ENCODE results near the gene DUSP1.

DUSP1 gene

DNA sequence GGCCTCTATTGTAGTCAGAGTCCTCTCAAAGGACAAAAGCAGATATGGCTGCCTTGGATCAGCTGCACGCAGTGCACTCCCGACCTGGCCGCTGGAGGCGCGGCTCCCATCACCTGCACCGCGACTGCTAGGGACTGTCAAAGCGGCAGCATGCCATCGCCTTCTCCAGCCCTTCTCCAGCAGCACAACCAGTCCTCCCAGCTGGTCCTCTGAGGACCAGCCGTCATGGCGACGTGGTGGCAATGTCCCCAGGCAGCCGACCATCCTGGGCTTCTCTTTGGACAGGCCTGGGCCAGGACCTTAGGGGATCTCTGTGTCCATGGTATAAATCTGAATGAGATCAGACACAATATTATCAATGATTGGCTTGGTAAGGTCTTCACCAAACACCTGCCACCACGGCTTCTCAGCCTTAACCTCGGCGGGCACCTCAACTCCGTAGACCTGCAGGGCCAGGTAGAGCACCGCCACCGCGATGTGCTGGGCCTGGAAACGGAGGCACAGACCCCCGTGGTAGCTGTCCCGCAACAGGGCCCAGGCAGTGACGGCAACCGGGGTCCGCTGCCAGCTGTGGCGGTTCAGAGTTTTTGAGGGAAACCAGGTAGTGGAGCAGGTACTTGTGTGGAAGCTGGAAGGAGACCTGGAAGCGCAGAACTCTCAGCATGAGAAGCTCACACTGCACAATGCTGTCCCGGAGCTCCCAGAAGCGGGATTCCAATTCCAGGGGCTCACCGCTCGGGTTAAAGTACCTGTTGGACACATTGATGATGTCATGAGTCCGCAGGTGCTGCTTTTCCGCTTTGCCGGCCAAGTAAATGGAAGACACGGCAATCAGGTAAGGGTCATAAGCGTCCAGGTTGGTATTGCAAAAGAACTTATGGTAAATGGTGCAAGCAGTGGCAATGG is 8.5 kb downstream of the DUSP1 start:
- no peak for DNase-seq

DNA sequence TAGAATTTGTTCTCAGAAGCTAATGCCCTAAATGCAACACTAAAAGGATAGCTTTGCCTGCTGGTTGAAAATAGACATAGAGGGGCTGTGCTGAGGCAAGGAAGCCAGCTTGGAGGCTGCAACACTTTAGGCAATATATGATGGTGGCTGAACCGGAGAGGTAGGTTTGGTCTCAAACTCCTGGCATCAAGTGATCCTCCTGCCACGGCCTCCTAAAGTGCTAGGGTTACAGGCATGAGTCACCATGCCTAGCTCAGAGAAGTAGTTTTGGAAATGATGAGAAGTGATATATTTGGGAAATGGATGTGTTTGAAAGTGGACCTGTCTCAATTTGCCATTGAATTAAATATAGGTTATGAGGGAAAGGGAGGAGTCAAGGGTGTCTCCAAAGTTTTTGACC is 10.0 kb downstream of the DUSP1 start:
- no peak for DNase-seq

DNA sequence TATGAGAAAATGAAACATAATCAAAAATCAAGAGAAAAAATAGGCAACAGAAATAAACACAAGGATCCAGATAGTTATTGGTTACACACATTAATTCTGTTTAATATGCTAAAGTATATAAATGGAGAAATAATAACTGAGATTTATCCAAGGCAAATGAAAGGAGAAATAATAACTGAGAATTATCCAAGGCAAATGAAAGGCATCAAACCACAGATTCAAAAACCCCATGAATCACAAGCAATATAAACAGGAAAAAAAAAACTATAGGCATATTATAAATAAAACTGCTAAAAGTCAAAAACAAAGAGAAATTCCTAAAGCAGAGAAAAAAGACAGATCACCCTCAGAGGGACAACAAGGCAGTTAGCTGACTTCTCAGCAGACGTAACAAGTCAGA is 10.9 kb downstream of the DUSP1 start:
- no peak for DNase-seq

DNA sequence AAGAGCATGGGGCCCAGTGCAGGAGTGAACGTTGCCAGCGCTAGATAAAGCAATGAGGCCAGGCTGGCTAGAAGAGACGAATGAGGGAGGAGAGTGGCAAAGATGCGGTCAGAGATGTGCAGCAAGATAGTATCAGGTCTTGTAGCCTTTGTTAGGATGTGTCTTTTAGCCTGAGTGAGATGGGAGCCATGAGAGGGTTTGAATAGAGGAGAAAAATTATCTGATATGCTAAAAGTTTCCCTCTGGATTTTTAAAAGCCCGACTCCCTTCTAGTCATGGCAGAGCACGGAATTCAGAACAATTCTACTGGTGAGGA is 12.2 kb downstream of the DUSP1 start:
- no peak for DNase-seq

DNA sequence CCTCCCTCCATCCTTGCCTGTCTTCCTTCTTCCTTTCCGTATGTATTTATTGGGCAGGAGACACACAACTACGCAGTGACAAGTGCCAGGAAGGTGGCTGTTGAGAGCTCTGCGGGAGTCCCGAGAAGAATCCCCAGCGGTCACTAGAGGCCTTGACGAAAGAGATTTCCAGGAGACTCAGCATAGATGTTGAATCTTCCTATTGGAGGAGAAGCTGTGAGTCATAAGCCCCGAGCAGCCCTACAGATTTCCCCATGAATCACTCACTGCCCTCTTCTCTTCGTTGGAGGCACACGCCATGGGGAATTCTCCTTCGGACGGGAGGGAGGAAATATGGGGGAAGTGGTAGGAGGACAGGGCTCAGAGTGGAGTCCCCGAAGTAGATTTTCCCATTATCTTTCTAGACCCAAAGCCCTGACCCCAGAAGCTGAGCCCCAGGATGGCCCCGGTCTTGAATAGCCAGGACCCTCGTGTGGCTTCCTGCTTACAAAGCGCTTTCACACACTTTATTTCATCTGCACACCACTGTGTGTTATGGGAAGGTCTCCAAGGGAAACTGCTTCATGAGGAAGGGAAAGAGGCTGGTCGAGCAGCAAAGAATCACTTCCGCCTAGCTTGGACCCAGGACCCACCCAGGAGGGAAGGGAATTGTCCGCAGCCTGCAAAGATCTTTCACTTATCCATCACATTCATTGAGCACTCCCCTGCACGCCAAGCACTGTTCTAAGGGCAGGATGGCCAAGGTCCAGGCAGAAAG is 12.7 kb downstream of the DUSP1 start:
- no peak for DNase-seq

DNA sequence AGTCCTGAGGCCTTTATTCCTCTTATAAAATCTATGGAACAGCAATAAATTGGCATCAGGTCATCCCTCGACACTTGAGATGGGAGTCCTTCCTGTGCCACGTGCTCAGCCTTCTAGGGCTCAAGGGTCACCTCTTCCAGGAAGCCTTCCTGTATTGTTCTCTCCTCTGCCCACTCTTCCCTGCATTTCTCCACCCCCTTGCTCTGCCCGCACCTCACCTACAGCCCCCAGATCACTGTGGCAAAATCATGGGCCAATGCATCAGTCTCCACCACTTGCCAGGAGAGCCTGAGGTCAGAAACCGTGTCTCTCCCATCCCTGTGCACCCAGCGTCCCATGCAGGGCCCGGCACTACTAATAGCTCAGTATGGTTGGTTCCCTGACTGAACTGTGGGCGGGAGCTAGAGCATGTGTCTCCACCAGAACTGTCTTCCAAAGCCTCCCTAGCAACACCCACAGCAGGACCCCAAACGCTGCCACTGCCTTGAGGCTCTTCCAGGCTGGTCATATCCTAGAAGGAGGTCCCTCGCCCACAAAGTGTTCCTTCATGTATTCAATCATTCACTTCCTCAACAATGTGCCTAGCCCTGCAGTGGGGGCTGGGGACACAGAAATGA is 13.5 kb downstream of the DUSP1 start:
- DNase-seq, result no peak

DNA sequence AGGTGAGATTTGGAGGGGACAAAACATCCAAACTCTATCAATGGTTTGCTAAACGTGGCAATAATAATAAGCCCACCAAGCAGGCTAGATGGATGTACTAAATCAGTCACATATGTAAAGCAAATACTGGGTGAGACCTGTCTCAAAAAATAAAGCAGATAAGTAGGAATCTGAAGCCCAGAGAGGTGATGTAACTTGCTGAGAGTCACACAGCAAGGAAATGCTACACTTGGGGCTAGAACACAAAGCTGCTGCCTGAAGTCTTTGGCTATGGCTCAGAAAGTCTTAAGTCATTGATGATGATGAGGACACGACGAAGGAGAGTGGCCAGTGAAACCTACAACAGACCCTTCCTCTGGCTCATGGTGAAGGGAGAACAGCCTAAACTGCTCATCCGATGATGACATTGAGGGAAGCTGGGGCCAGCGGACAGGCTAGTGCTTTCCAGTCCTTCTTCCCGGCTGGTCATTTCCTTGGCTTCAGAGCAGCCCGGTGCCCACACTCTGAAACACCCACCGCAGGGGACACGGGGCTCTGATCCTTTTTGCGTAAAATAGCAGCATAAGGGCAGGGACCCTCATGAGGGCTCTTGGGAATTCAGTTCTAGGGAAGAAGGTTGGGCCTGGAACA is 14.1 kb downstream of the DUSP1 start:
- no peak for DNase-seq

DNA sequence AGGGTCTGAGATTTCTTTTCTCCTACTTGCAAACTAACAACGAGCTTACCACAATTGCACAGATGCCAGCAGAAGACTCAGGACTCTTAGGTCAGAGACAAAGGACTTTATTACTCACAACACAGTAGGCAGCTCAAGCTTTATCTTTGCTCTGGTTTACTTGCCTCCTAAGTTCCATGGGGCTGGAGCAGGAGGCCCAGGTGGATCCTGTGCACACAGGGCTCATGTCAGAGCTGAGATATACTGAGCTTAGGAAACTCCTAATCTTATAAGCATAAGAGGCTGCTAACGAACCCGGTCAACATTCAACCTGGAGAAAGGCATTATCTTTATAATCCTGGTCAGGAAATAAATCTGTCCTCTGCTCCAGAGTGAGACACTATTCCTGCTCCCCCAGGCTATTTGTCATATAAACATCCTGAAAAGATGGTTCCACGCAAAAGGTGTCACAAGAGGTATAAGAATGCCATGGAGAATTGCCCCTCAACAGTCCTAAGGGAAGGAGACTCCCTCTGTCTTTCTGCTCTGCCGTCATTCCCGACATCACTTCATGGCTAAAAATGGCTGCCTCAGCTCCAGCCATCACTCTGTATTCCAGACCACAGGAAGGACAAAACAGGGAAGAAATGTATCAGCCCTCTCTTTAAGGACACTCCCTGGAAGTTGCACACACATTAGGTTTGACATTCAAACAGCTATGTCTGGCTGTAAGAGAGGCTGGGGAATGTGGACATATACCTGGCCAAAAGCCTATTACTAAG is 16.2 kb downstream of the DUSP1 start:
- no peak for DNase-seq

DNA sequence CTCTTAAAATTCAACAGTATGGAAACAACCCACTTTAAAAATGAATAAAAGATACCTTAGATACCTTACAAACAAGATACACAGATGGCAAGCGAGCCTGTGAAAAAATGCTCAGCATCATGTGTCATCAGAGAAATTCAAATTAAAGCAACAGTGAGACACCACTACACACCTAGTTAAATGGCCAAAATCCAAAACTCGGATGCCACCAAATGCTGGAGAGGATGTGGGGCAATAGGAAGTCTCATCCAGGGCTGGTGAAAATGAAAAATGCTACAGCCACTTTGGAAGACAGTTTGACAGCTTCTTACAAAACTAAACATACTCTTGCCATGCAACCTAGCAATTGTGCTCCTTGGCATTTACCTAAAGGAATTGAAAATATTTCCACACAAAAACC is 17.9 kb downstream of the DUSP1 start:
- DNase-seq, result no peak

DNA sequence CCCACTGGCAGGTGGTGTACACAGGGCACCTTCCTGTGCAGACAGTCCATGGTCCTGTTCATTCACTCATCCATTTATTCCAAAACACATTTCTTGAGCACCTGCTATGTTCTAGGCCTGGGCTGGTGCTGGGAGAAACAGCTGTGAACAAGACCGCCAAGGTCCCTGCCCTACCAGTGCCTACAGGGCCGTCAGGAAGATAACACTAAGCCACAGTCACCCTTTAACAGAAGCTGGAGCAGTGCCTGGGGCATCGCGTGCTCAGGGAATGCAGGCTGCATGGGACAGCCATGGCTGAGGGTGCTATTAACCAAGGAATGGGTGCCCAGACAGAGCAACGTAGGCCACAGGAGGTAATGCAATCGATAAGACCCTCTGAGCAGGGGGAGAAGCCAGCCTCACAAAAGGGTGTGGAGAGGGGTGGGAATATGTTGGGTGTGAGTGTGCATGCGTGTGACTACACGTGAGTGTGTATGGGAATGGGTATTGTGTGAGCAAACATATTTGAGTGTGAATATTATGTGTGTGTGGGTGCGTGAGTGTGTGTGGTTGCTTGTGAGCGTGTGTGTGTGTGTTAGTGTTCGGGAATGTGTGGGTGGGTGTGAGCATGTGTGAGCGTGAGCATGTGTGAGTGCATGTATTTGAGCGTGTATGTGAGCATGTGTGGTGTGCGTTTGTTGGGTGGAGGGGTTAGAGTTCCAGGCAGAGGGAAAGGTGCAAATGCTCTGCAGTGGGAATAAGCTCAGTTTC is 19.1 kb downstream of the DUSP1 start:
- DNase-seq, result no peak

DNA sequence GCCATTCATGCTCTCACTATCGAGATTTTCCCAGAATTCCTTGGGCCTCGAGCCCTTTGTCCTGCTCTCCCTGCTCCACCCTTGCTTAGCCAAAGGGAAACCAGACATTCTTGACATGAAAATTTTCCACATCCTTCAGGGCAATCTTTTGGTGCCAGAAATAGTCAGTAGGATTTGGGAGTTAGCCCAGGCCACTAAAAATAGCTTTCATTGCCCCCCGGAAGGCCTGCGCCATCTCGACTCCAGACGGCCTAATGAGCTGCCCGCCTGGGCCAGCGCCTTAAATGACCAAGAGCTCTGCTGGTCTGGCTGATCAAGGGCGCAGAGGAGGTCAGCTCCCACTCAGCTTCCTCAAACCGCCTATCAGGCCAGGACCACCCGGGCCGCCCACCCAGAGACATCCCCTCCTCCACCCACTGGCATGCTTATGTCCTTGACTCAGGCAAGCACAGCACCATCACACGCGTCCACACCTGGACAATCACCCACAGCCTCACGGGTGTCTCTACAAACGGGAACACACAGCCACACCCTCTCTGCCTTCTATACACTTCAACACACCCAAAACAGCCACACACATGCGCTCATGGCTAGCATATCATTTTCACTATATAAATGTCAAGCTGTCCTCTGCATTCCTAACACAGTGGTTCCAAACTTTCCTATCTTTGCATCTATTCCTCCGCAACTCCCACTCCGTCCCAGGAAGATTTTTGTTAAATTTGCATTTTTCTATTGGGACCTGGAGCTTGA is 20.9 kb downstream of the DUSP1 start:
- no peak for DNase-seq

DNA sequence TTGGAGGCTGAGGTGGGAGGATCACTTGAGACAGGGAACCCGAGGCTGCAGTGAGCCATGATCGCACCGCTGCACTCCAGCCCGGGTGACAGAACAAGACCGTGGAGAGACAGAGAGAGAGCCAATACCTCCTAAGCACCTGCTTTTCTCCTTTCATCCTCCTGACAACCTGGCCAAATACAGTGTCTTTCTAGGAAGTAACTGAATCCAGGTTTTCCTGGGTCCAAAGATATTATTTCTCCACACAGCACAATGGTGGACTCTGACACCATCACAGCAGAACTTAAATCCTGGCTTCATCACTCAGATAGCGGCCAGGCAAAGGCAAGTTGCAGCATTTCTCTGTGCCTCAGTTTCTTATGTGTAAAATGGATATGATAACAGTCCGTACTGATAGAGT is 21.9 kb downstream of the DUSP1 start:
- DNase-seq, result no peak

DNA sequence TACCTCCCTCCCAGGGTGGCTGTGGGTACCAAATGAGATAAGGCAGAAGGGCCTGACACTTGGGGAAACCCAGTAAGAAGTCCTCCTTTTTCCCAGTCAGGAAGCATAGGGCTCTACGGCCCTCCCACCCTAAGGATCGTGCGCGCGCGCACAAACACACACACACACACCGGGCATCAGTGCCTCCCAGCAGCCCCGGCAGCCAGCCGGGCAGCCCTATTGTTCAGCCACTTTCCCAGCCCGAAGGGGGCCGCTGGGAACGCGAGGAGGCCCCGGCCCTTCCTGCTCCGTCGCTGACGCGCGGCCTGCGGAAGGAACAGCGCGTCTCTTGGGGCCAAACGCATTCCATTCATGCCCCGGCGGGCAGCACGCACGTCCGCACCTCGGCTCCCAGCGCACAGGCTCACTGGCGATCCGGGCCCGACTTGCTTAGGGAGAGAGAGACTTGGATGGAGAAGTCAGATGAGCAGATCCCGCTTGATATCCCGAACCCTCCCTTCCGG is 22.6 kb downstream of the DUSP1 start:
- DNase-seq, result no peak

DNA sequence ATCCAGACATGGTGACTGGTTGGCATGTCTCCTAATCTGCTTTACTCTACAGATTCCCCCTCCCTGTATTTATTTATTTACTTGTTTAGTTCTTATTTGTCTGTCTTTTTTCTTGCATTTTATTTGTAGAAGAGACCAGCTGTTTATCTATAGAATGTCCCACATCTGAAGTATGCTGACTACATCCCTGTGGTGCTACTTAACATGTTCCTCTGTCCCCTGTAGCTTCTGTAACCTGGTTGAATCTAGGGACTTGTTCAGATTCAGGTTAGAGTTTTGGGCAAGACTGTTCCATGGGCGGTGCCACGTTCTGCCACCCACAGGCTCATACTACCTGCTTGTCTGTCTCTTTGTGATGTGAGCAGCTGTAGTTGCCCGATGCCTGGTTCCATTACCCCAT is 23.5 kb downstream of the DUSP1 start:
- DNase-seq, result no peak

DNA sequence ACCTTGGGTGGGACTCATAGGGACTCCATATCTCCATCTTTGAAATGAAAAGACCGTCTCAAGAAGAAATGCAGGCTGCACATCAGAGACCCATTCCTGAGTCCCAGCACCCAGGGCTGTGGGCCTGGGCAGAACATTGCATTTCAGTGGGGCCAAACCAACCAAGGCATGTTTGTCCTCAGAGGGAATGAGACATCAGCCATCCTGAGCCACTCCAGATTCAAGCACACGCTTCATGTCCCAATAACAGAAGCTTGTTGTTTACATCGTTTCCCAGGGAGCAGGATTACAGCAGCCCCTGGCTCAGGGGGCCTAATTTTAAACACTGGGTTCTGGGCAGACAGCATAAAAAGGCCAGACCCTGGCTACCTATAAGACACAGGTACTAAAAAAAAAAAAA is 24.3 kb downstream of the DUSP1 start:
- no peak for DNase-seq

DNA sequence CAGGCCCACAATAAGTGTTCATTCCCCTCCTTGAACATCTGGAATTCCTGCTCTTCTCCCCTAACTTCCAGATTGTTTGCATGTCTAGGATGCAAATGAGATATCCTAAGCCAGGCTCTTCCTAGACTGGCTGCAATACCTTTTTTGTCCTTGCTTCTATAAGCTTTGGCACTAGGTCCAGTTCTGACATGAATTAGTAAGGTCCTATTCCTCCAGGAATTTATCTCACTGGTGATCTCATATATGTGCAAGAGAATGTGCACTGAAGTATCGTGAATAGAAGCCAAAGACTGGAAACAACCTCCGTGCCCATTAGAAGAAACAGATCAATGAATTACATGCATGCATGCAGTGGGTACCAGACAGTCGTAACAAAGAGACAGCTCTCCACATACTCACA is 25.2 kb downstream of the DUSP1 start:
- no peak for DNase-seq

DNA sequence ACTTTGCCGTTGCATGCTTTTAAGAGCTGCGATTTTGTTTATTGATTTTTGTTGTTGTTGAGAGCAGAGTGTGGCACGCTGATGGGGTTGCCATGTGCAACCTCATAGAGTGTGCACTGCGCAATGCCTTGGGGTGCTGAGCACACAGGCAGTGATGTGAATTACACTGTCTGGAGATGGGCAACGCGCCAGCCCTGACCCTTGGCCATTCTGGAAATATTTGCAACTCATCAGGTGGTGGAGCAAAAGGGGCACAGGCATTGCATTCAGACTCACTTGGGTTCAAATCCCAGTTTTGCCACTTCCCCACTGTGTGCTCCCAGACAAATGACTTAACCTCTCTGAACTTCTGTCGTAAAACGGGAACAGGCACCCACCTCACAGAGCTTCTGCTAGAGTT is 25.6 kb downstream of the DUSP1 start:
- no peak for DNase-seq

DNA sequence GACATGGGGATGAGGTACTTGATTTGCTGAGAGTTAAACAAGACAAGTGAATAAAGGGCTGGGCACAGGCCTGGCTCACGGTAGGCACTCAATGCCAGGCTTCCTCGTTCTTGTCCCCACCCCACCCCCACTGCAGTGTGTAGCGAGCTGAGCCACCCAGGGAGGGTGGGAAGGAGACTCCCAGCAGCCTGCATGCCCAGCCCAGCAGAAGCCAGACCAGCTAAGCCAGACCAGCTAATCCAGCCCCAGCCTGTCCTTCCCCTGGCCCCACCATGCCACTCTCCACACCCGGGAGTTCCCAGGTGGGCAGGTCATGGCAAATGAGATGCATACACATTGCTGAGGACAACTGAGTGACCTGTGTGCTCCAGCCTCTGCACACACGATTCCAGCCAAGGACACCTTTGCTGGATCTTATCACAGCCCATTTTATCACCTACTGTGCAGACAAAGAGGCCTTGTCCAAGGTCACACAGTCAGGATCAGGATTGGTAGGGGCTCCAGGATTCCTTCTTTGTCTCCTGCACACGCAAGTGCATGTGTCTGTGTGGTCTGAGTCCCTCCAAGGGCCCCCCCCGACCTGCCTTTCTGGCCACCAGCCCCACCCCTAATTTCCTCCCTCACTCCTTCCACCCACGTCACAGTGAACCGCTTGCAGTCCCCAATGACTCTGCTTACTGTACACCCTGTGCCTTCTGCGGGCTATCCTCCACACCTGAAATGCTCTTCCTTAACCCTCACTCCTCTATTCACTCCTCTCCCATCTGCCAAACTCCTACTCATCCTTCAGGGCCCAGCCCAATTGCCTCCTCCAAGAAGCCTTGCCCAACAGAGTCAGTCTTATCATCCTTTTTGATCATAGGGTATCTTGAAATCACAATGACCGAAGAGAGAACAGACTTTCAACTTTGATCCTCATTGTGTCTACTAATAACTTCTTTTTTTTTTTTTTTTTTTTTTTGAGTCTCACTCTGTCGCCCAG is 26.6 kb downstream of the DUSP1 start:
- no peak for DNase-seq

DNA sequence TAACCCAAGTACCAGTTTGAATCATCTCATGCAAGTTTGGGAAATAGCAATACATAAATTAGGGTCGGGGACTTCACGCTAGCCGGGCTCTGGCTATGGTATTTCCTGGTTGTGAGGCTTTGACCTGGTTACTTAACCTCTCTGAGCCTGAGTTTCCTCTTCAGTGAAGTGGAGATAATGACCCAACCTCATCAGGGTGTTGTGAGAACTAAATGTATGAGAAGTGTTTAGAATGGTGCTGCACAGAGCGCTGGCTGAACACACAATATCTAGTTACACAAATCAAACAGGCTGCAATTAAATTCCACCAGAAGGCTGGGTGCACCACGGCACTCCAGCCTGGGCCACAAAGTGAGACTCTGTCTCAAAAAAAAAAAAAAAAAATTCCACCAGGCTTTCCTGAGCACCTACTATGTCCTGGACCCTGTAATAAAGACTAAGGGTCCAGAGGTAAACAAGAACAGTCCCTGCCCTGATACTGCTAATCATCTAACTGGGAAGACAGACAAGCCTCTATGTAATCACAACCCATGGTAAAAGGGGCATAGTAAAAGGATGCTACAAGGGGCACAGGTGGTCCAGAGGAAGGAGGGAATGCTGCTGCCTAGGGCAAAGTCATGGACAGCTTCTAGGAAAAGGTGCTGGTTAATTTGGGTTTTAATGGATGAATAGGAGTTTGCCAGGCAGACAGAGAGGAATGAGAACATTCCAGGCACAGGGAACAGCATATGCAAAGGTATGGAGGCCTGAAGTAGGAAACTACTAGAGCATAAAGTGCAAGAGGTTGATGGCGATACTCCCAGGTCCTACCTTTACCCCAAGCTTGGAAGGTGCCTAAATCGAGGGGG is 27.7 kb downstream of the DUSP1 start:
- DNase-seq, result no peak

All from activated CD4-positive, alpha-beta T cell treated with anti-CD3 and anti-CD28 coated beads for 1 hour (primary cell).